GM12878 (cell line): Measurements from ENCODE around the gene UBASH3A. TPM values are rescaled to one million over a fixed set of nuclear protein-coding genes. Genes with fewer than 3 reads are reported as not detected.

Experiments
- ATF7 ChIP-seq: fragments of 450-650 bp; IDR thresholded peaks from 2 replicates; pipeline ENCODE4 v1.6.1; 2016; ENCODE audit warnings: low read depth, mild to moderate bottlenecking
- BACH1 ChIP-seq: fragments of 450-650 bp; IDR thresholded peaks from 2 replicates; pipeline ENCODE4 v1.6.1; 2017; ENCODE audit warnings: mild to moderate bottlenecking, borderline replicate concordance
- FOS ChIP-seq: IDR thresholded peaks from 3 replicates; pipeline ENCODE4 v1.6.1; 2011; ENCODE audit warnings: borderline replicate concordance; ENCODE audit not compliant: insufficient read length; ENCODE audit errors: extremely low read depth
- GABPA ChIP-seq: IDR thresholded peaks from 2 replicates; pipeline ENCODE4 v1.6.1; 2014; ENCODE audit warnings: antibody characterized with exemption, low read depth, mild to moderate bottlenecking, inconsistent platforms
- IKZF1 ChIP-seq: fragments of 450-650 bp; conservative IDR thresholded peaks from 2 replicates; pipeline ENCODE4 v1.6.1; 2017; ENCODE audit warnings: antibody characterized with exemption, mild to moderate bottlenecking
- JUNB ChIP-seq: IDR thresholded peaks from 2 replicates; pipeline ENCODE4 v1.6.1; 2016; ENCODE audit warnings: antibody characterized with exemption, mild to moderate bottlenecking
- MEF2B ChIP-seq: fragments of 450-650 bp; IDR thresholded peaks from 2 replicates; pipeline ENCODE4 v1.6.1; 2018; ENCODE audit warnings: mild to moderate bottlenecking, moderate library complexity; ENCODE audit not compliant: partially characterized antibody, poor library complexity, severe bottlenecking
- MYC ChIP-seq: IDR thresholded peaks from 2 replicates; pipeline ENCODE4 v1.6.1; 2011; ENCODE audit warnings: mild to moderate bottlenecking, low read length, moderate library complexity, inconsistent platforms; ENCODE audit not compliant: insufficient read depth, insufficient replicate concordance, insufficient read length, severe bottlenecking
- NFIC ChIP-seq: IDR thresholded peaks from 2 replicates; pipeline ENCODE4 v1.6.1; 2012; ENCODE audit warnings: low read depth, mild to moderate bottlenecking, inconsistent platforms, low read length, moderate library complexity
- NFXL1 ChIP-seq: fragments of 450-650 bp; IDR thresholded peaks from 2 replicates; pipeline ENCODE4 v1.6.1; 2017; ENCODE audit warnings: antibody characterized with exemption, mild to moderate bottlenecking, borderline replicate concordance
- NFYA ChIP-seq: IDR thresholded peaks from 2 replicates; pipeline ENCODE4 v1.6.1; 2011; ENCODE audit warnings: low read depth, mild to moderate bottlenecking, low read length, improper control_type of control experiment, borderline replicate concordance
- NRF1 ChIP-seq: conservative IDR thresholded peaks from 2 replicates; pipeline ENCODE4 v1.6.1; 2011; ENCODE audit warnings: mild to moderate bottlenecking, low read depth, low read length, improper control_type of control experiment
- POLR2AphosphoS5 ChIP-seq: IDR thresholded peaks from 2 replicates; pipeline ENCODE4 v1.6.1; 2011; ENCODE audit warnings: mild to moderate bottlenecking, low read length, inconsistent platforms
- POU2F2 ChIP-seq: IDR thresholded peaks from 3 replicates; pipeline ENCODE4 v1.6.1; 2011; ENCODE audit warnings: low read depth, mild to moderate bottlenecking, low read length, borderline replicate concordance
- RUNX3 ChIP-seq: IDR thresholded peaks from 2 replicates; pipeline ENCODE4 v1.6.1; 2012; ENCODE audit warnings: low read length, inconsistent platforms
- SREBF1 ChIP-seq: IDR thresholded peaks from 2 replicates; pipeline ENCODE4 v1.6.1; 2012; ENCODE audit warnings: mild to moderate bottlenecking, low read length
- STAT3 ChIP-seq: IDR thresholded peaks from 2 replicates; pipeline ENCODE4 v1.6.1; 2011; ENCODE audit warnings: low read depth, low read length, improper control_type of control experiment
- polyA plus RNA-seq, 11 experiments: library from polyadenylated mRNA; depleted of rRNA in 4 of 11; unstranded in 6 of 11; stranded (reverse) in 5 of 11; fragments of >200 nt; fragmentation: Nextera tagmentation in 4 of 11; fragmentation: Illumina TruSeq in 1 of 11; extraction: Ambion mirVana in 4 of 11; extraction: Trizol in 1 of 11; gene quantifications; 1 replicate in 1 of 11; 2 replicates in 10 of 11; pipeline versions ENCODE4 v1.2.1 to v1.2.3, GENCODE V29; 2011 to 2016; ENCODE audit warnings: inconsistent platforms in 2 of 11, missing spikeins in 2 of 11, low read depth in 1 of 11
- total RNA-seq, 4 experiments: library from RNA; depleted of rRNA in 3 of 4; stranded (reverse); fragments of >200 nt in 3 of 4; fragmentation: Illumina TruSeq in 1 of 4; extraction: Trizol in 1 of 4; gene quantifications; 2 replicates each; pipeline versions ENCODE4 v1.2.1 to v1.2.3, GENCODE V29; 2013 to 2021
- TF ChIP-seq, protein P1 (sequence below): fragments of 150-350 bp; IDR thresholded peaks from 2 replicates; pipeline ENCODE4 v1.6.1; 2014; ENCODE audit warnings: mild to moderate bottlenecking, low read depth, low read length
- TF ChIP-seq, protein P2 (sequence below): IDR thresholded peaks from 2 replicates; pipeline ENCODE4 v1.6.1; 2012; ENCODE audit warnings: low read depth, low read length, improper control_type of control experiment
- TF ChIP-seq, protein P3 (sequence below): IDR thresholded peaks from 2 replicates; pipeline ENCODE4 v1.6.1; 2011; ENCODE audit warnings: low read depth, mild to moderate bottlenecking, low read length, moderate library complexity, borderline replicate concordance; ENCODE audit errors: extremely low read depth
- TF ChIP-seq, protein P4 (sequence below): fragments of 450-650 bp; IDR thresholded peaks from 2 replicates; pipeline ENCODE4 v1.6.1; 2017; ENCODE audit warnings: mild to moderate bottlenecking, moderate library complexity
- TF ChIP-seq, protein P5 (sequence below): fragments of 450-650 bp; IDR thresholded peaks from 2 replicates; pipeline ENCODE4 v1.6.1; 2017; ENCODE audit warnings: low read depth, mild to moderate bottlenecking, moderate library complexity

UBASH3A gene
- total and polyA plus RNA-seq, 10 of the 15 experiments (the other 5 are each of a cell fraction or from before 2014, with no cell fraction given), result 0.04 to 0.39 (median 0.23) TPM; not detected in 1

DNA sequence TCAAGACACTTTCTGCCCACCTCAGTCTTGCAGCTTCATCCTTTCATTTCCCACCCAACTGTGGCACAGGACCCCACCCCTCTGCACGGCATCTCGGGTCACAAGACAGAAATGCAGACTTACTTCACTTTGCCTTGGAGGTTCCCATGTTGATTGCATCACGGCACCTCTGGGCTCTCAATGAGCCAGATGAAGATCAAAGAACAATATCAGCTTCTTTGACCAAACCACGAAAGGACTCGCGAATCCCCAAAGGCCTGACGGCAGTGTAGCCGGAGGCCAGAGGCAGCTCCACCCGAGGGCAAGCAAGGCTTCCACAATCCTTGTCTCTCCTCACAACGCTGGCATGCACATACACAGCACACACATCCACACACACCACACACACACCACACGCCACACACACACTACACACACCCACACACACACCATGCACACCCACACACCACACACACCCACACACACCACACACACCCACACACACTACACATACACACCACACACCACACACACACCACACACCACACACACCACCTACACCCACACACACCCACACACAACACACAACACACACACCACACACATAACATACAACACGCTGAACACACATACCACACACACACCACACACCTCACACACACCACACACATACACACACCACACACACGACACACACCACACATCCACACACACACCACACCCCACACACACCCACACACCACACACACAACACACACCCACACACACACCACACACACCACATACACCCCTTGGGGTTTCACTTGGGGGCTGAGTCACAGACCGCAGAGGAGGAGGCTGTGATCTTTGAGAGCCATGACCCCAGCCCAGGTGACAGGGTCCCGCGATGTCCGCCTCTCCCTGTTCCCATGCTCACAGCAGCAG lies 35.8 kb downstream of the UBASH3A start (continued):
- TF ChIP-seq, protein P1, sequence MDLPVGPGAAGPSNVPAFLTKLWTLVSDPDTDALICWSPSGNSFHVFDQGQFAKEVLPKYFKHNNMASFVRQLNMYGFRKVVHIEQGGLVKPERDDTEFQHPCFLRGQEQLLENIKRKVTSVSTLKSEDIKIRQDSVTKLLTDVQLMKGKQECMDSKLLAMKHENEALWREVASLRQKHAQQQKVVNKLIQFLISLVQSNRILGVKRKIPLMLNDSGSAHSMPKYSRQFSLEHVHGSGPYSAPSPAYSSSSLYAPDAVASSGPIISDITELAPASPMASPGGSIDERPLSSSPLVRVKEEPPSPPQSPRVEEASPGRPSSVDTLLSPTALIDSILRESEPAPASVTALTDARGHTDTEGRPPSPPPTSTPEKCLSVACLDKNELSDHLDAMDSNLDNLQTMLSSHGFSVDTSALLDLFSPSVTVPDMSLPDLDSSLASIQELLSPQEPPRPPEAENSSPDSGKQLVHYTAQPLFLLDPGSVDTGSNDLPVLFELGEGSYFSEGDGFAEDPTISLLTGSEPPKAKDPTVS, result no peak
- no peak for TF ChIP-seq NFYA
- TF ChIP-seq NFXL1, result no peak
- TF ChIP-seq NRF1, result no peak
- TF ChIP-seq IKZF1, result peak; percentile 47; the same call in 1 of the 2 replicates
- TF ChIP-seq RUNX3, result peak; percentile 99
- TF ChIP-seq POU2F2, result peak; percentile 82; the same call in 1 of the 3 replicates
- no peak for TF ChIP-seq FOS
- peak; percentile 95 for TF ChIP-seq MEF2B
- TF ChIP-seq MYC, result peak; percentile 58
- no peak for TF ChIP-seq SREBF1
- TF ChIP-seq, protein P2, sequence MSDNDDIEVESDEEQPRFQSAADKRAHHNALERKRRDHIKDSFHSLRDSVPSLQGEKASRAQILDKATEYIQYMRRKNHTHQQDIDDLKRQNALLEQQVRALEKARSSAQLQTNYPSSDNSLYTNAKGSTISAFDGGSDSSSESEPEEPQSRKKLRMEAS, result no peak
- TF ChIP-seq ATF7, result peak; percentile 96
- TF ChIP-seq, protein P3, sequence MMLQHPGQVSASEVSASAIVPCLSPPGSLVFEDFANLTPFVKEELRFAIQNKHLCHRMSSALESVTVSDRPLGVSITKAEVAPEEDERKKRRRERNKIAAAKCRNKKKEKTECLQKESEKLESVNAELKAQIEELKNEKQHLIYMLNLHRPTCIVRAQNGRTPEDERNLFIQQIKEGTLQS, result no peak
- TF ChIP-seq, protein P4, sequence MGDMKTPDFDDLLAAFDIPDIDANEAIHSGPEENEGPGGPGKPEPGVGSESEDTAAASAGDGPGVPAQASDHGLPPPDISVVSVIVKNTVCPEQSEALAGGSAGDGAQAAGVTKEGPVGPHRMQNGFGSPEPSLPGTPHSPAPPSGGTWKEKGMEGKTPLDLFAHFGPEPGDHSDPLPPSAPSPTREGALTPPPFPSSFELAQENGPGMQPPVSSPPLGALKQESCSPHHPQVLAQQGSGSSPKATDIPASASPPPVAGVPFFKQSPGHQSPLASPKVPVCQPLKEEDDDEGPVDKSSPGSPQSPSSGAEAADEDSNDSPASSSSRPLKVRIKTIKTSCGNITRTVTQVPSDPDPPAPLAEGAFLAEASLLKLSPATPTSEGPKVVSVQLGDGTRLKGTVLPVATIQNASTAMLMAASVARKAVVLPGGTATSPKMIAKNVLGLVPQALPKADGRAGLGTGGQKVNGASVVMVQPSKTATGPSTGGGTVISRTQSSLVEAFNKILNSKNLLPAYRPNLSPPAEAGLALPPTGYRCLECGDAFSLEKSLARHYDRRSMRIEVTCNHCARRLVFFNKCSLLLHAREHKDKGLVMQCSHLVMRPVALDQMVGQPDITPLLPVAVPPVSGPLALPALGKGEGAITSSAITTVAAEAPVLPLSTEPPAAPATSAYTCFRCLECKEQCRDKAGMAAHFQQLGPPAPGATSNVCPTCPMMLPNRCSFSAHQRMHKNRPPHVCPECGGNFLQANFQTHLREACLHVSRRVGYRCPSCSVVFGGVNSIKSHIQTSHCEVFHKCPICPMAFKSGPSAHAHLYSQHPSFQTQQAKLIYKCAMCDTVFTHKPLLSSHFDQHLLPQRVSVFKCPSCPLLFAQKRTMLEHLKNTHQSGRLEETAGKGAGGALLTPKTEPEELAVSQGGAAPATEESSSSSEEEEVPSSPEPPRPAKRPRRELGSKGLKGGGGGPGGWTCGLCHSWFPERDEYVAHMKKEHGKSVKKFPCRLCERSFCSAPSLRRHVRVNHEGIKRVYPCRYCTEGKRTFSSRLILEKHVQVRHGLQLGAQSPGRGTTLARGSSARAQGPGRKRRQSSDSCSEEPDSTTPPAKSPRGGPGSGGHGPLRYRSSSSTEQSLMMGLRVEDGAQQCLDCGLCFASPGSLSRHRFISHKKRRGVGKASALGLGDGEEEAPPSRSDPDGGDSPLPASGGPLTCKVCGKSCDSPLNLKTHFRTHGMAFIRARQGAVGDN, result no peak; the same call in 1 of the 2 replicates
- TF ChIP-seq POLR2AphosphoS5, result no peak
- TF ChIP-seq STAT3, result no peak
- TF ChIP-seq NFIC, result peak; percentile 84
- no peak for TF ChIP-seq GABPA
- TF ChIP-seq BACH1, result no peak
- TF ChIP-seq, protein P5, sequence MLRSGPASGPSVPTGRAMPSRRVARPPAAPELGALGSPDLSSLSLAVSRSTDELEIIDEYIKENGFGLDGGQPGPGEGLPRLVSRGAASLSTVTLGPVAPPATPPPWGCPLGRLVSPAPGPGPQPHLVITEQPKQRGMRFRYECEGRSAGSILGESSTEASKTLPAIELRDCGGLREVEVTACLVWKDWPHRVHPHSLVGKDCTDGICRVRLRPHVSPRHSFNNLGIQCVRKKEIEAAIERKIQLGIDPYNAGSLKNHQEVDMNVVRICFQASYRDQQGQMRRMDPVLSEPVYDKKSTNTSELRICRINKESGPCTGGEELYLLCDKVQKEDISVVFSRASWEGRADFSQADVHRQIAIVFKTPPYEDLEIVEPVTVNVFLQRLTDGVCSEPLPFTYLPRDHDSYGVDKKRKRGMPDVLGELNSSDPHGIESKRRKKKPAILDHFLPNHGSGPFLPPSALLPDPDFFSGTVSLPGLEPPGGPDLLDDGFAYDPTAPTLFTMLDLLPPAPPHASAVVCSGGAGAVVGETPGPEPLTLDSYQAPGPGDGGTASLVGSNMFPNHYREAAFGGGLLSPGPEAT, result peak; percentile 4
- no peak; the same call in 1 of the 2 replicates for TF ChIP-seq JUNB
